ENCODE data around the gene DBNDD2.

Gene DBNDD2

DNA sequence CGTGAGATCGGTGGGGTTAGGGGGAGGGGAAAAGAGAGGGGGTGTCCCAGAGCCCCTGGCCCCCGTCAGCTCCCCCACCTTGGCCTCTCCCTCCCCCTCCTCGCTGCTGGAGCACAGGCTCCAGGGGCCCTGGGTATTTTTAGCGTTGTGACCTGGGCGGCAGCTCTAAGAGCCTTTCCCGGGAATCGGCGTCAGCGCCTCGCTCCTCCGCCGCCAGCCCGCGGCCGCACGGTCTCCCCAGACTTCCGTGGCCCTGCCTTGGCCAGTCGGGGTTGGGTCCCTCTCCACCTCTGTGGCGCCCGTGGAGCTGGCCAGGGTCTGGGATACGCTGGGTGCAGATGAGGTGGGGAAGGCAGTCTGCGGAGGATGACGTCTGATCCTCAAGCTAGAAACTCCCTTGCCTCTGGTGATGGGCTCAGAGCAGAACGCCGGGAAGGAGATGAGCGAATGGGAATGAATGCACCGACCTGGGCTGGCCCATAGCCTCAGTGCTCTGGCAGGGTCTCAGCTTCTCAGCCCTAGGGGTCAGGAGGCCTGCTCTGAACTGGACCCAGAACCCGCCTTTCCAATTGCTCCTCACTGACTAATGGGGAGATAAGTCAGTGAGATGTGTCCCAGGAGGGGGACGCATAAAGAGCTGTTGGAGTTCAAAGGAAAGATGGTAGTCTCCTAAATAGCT is 883 bp upstream of the DBNDD2 start:
- Histone ChIP-seq H3K9me3 (ENCODE audit: insufficient read depth, low read depth, low read length) (no peaks in the 10 kb centered on the region), H3K4me3 (ENCODE audit: low read length) (peak overlapping the region; percentile 91), H3K4me1 (ENCODE audit: insufficient read depth, low read length) (peaks cover 4% of the 10 kb centered on the region; the same call in 1 of the 2 replicates), H3K9ac (ENCODE audit: low read depth, low read length) (peak overlapping the region; percentile 90; the same call in 1 of the 2 replicates), H3K36me3 (ENCODE audit: insufficient read depth, low read depth, low read length) (peaks cover 28% of the 10 kb centered on the region), H3K27ac (ENCODE audit: low read length) (no peak overlapping the region), H3K27me3 (ENCODE audit: insufficient read depth, low read length) (peaks cover 50% of the 10 kb centered on the region)

DNA sequence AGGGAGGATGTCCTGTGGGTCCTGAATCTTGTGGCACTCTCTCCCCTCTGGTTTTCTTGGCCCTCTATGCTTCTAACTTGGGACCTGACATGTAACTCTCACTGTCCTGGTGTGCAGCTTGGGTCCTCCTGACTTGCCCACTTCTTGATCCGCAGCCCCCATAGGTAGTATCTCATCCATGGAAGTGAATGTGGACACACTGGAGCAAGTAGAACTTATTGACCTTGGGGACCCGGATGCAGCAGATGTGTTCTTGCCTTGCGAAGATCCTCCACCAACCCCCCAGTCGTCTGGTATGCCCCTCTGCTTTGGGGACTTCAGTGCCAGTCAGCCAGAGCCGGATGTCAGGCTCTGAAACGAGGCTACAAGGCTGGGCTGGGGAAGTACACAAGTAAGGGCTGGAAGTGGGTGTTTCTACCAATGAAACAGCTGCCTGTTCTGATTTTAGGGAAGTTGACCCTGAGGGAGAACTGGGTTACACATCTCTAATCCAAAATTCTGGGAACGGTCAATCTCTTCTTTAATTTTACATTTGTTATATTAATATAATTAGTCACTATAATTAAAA is 641 bp downstream of the DBNDD2 start:
- H3K9ac ChIP-seq (ENCODE audit: low read depth, low read length): no peak overlapping the region
- H3K4me1 ChIP-seq (ENCODE audit: insufficient read depth, low read length): peaks cover 4% of the 10 kb centered on the region; the same call in 1 of the 2 replicates
- H3K4me3 ChIP-seq (ENCODE audit: low read length): no peak overlapping the region
- no peak overlapping the region for H3K27ac ChIP-seq (ENCODE audit: low read length)
- peaks cover 44% of the 10 kb centered on the region for H3K27me3 ChIP-seq (ENCODE audit: insufficient read depth, low read length)
- H3K9me3 ChIP-seq (ENCODE audit: insufficient read depth, low read depth, low read length): no peaks in the 10 kb centered on the region
- peaks cover 28% of the 10 kb centered on the region for H3K36me3 ChIP-seq (ENCODE audit: insufficient read depth, low read depth, low read length)

DNA sequence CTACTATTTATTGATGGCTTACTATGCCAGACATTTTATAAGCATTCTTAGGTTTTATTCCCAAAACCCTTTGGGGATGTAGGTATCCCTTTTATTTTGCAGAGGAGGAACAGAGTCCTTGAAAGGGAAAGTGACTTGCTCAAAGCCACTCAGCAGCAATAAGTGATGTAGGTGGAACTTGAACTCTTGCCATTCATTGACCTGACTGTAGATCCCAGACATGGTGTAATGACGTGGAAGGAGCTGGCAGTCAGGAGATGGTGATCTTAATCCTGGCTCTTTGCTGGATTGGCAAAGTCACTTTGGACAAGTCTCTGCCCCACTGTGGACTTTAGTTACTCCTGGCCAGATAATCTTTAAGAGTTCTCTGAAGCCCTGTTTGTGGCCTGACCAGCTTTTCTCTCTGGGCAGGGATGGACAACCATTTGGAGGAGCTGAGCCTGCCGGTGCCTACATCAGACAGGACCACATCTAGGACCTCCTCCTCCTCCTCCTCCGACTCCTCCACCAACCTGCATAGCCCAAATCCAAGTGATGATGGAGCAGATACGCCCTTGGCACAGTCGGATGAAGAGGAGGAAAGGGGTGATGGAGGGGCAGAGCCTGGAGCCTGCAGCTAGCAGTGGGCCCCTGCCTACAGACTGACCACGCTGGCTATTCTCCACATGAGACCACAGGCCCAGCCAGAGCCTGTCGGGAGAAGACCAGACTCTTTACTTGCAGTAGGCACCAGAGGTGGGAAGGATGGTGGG is 1.6 kb downstream of the DBNDD2 start:
- H3K9me3 ChIP-seq (ENCODE audit: insufficient read depth, low read depth, low read length): no peaks in the 10 kb centered on the region
- no peak overlapping the region for H3K4me3 ChIP-seq (ENCODE audit: low read length)
- no peak overlapping the region for H3K27ac ChIP-seq (ENCODE audit: low read length)
- H3K4me1 ChIP-seq (ENCODE audit: insufficient read depth, low read length): peaks cover 4% of the 10 kb centered on the region; the same call in 1 of the 2 replicates
- H3K27me3 ChIP-seq (ENCODE audit: insufficient read depth, low read length): peaks cover 34% of the 10 kb centered on the region
- peaks cover 28% of the 10 kb centered on the region for H3K36me3 ChIP-seq (ENCODE audit: insufficient read depth, low read depth, low read length)
- no peak overlapping the region for H3K9ac ChIP-seq (ENCODE audit: low read depth, low read length)

DNA sequence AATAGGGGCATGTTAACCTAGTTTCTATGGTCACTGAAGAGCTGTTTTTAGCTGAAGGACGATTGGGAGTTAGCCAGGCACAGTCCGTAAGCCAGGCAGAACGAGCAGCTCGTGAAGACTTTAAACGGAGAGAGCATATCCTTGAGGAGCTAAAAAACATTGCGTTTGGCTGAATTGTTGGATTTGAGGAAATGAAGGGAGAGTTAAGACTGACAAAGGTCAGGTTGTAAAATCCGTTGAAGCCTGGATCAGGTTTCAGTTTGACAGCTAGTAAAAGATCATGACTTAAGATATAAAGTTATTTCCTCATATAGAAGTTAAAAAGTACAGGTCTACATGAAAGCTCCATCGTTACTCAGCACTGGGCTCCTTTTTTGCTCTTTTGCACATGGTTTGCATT is 2.8 kb downstream of the DBNDD2 start:
- no peak overlapping the region for H3K27ac ChIP-seq (ENCODE audit: low read length)
- H3K9ac ChIP-seq (ENCODE audit: low read depth, low read length): no peak overlapping the region
- peaks cover 4% of the 10 kb centered on the region; the same call in 1 of the 2 replicates for H3K4me1 ChIP-seq (ENCODE audit: insufficient read depth, low read length)
- H3K36me3 ChIP-seq (ENCODE audit: insufficient read depth, low read depth, low read length): peaks cover 28% of the 10 kb centered on the region
- no peak overlapping the region for H3K4me3 ChIP-seq (ENCODE audit: low read length)
- H3K9me3 ChIP-seq (ENCODE audit: insufficient read depth, low read depth, low read length): no peaks in the 10 kb centered on the region
- peaks cover 22% of the 10 kb centered on the region for H3K27me3 ChIP-seq (ENCODE audit: insufficient read depth, low read length)

DNA sequence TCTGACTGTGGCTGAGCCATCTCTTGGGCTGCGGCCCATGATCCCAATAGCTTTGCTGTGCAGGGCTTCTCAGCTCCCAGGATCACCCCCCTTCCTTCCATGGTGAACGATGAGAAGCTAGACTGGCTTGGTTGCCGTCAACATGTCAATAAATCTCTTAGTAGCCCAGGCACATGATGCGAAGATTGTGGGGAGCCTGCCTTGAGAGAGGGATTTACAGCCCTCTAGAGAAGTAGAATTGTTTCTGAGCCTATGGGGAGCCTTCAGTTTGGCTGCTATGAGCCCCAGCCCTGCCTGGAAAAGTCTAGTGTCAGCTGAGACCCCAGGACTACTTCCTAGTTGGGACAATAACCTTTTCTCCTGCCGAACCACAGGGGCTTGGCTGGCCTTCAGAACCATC is 4.6 kb downstream of the DBNDD2 start:
- H3K9me3 ChIP-seq (ENCODE audit: insufficient read depth, low read depth, low read length): no peaks in the 10 kb centered on the region
- H3K27ac ChIP-seq (ENCODE audit: low read length): no peak overlapping the region
- no peak overlapping the region for H3K9ac ChIP-seq (ENCODE audit: low read depth, low read length)
- peaks cover 28% of the 10 kb centered on the region for H3K36me3 ChIP-seq (ENCODE audit: insufficient read depth, low read depth, low read length)
- peaks cover 4% of the 10 kb centered on the region; the same call in 1 of the 2 replicates for H3K4me1 ChIP-seq (ENCODE audit: insufficient read depth, low read length)
- peaks cover 4% of the 10 kb centered on the region; the same call in 1 of the 2 replicates for H3K27me3 ChIP-seq (ENCODE audit: insufficient read depth, low read length)
- H3K4me3 ChIP-seq (ENCODE audit: low read length): no peak overlapping the region

DNA sequence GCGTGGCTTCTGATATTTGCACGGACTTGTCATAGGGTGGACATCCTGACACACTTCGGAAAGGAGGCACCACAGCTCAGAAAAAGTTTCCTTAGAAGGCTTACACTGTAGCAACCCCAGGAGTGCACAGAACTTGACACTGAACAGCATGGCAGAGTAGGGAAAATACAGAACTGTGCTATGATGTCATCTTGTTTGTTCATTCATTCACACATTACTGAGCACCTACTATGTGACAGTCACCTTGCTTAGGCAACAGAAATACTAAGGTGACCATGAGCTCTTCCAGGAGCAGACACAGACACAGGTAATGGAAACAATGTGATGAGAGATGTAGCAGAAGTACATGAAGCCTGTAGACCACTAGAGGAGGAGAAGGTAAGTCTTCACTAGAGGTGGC is 5.4 kb downstream of the DBNDD2 start:
- H3K27me3 ChIP-seq (ENCODE audit: insufficient read depth, low read length): no peaks in the 10 kb centered on the region
- H3K9me3 ChIP-seq (ENCODE audit: insufficient read depth, low read depth, low read length): no peaks in the 10 kb centered on the region
- H3K9ac ChIP-seq (ENCODE audit: low read depth, low read length): no peak overlapping the region
- H3K4me3 ChIP-seq (ENCODE audit: low read length): no peak overlapping the region
- H3K4me1 ChIP-seq (ENCODE audit: insufficient read depth, low read length): 0 out of 2 replicates have a peak, but pooled peaks cover 3% of the 10 kb centered on the region
- no peak overlapping the region for H3K27ac ChIP-seq (ENCODE audit: low read length)
- peaks cover 30% of the 10 kb centered on the region for H3K36me3 ChIP-seq (ENCODE audit: insufficient read depth, low read depth, low read length)

DNA sequence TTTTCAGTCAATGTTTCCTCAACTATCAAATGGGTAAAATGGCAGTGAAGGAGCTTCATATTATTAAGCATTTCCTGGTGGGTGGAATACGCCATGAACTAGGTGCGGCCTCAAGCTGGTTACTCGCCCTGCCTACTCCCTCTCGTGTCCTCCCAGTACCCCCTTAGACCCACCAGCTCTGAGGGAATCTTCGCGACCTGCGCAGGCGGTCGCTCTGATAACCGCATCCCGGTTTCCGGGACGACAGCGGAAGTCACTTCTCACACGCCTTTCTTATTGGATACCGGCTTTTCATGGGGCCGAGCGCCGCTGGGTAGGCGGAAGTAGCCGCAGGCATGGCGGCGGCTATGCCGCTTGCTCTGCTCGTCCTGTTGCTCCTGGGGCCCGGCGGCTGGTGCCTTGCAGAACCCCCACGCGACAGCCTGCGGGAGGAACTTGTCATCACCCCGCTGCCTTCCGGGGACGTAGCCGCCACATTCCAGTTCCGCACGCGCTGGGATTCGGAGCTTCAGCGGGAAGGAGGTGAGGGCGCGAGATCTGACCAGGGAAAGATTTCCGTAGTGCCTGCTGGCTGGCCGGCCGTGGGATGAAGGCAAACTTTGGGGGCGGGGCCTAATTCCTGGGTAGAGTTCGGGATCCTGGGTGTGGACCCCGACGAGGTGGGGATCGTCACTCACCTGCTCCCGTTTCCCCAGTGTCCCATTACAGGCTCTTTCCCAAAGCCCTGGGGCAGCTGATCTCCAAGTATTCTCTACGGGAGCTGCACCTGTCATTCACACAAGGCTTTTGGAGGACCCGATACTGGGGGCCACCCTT is 7.9 kb downstream of the DBNDD2 start, which contains the start of gene PIGT:
PIGT (plus strand) TSS at position 320 of the 816 bp plus-strand sequence; CDS start at position 336, 16 bp downstream.
- Histone ChIP-seq H3K4me3 (ENCODE audit: low read length) (peak within 1 kb of the TSS; percentile 96), H3K9ac (ENCODE audit: low read depth, low read length) (peak within 1 kb of the TSS; percentile 91; the same call in 1 of the 2 replicates), H3K9me3 (ENCODE audit: insufficient read depth, low read depth, low read length) (no peaks in the 10 kb centered on the region), H3K27me3 (ENCODE audit: insufficient read depth, low read length) (no peaks in the 10 kb centered on the region), H3K4me1 (ENCODE audit: insufficient read depth, low read length) (0 out of 2 replicates have a peak, but pooled peaks cover 3% of the 10 kb centered on the region), H3K27ac (ENCODE audit: low read length) (peak within 1 kb of the TSS; percentile 74), H3K36me3 (ENCODE audit: insufficient read depth, low read depth, low read length) (peaks cover 31% of the 10 kb centered on the region)

DNA sequence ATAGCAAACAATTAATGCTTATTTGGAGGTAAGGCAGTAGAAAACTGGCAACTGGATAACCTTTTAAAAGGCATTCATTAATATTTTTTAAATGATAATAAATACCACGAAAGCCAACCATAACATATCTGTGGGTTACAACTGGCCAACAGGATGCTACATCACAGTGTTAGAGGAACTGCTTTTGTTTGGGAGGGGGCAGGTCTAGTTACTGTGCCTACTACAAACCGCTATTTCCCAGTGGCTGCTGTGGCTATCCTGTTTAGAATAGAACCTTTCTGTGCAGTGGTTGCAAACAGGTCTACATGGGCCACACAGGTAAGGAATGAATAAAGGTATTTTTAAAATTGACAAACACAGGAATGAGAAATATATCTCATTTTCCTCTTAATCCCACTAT is 8.8 kb downstream of the DBNDD2 start:
- peaks cover 37% of the 10 kb centered on the region for H3K36me3 ChIP-seq (ENCODE audit: insufficient read depth, low read depth, low read length)
- no peaks in the 10 kb centered on the region for H3K27me3 ChIP-seq (ENCODE audit: insufficient read depth, low read length)
- no peak overlapping the region for H3K27ac ChIP-seq (ENCODE audit: low read length)
- no peaks in the 10 kb centered on the region for H3K9me3 ChIP-seq (ENCODE audit: insufficient read depth, low read depth, low read length)
- peak overlapping the region; percentile 96 for H3K4me3 ChIP-seq (ENCODE audit: low read length)
- no peak overlapping the region for H3K9ac ChIP-seq (ENCODE audit: low read depth, low read length)
- H3K4me1 ChIP-seq (ENCODE audit: insufficient read depth, low read length): 0 out of 2 replicates have a peak, but pooled peaks cover 3% of the 10 kb centered on the region

DNA sequence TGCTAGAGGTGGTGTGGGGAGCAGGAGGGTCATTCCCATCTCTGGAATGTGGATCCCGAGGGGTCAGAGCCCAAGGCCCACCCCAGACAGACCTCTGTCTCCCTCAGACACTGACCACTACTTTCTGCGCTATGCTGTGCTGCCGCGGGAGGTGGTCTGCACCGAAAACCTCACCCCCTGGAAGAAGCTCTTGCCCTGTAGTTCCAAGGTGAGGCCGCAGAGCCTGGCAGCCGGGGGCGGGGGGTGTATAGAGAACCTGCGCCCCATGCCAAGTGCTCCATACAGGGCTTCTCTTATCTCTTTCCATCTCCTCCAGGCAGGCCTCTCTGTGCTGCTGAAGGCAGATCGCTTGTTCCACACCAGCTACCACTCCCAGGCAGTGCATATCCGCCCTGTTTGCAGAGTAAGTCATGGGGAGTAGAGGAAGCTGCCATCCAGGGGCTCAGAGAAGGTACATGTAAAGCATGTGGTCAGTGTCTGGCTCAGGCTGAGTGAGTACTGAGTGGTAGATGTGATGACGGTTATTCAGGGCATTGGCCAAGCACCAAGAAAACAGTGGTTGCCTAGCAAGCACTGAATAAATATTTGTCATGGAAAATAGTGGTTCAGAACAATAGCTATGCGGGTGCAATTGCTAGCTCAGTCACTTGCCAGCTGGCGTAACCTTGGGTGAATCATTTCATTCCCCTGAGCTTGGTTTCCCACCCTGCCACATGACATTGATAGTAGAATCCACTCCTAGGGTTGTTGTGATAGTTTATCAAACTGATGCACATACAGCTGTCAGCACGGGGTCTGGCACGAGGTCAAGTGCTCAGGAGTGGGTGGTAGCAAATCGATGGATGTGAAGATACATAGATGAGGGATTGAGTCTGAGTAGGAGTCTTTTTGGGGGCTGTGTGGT is 11.4 kb downstream of the DBNDD2 start:
- 0 out of 2 replicates have a peak, but pooled peaks cover 3% of the 10 kb centered on the region for H3K4me1 ChIP-seq (ENCODE audit: insufficient read depth, low read length)
- H3K27me3 ChIP-seq (ENCODE audit: insufficient read depth, low read length): no peaks in the 10 kb centered on the region
- H3K36me3 ChIP-seq (ENCODE audit: insufficient read depth, low read depth, low read length): peaks cover 57% of the 10 kb centered on the region
- no peak overlapping the region for H3K27ac ChIP-seq (ENCODE audit: low read length)
- no peaks in the 10 kb centered on the region for H3K9me3 ChIP-seq (ENCODE audit: insufficient read depth, low read depth, low read length)
- H3K4me3 ChIP-seq (ENCODE audit: low read length): no peak overlapping the region
- no peak overlapping the region for H3K9ac ChIP-seq (ENCODE audit: low read depth, low read length)

DNA sequence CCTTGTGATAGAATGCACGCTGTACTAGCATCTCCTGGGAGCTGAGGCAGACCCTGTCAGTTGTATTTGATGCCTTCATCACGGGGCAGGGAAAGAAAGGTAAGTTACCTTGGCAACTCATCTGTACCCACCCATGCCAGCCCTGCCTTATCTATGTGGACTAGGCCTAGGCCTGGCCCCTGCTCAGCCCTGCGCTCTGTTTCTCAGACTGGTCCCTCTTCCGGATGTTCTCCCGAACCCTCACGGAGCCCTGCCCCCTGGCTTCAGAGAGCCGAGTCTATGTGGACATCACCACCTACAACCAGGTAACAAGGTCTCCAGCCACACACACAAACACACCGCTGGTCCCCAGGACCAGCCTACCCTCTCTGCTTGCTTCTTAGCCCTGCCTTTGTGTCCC is 12.0 kb downstream of the DBNDD2 start:
- Histone ChIP-seq H3K27ac (ENCODE audit: low read length) (no peak overlapping the region), H3K36me3 (ENCODE audit: insufficient read depth, low read depth, low read length) (peaks cover 61% of the 10 kb centered on the region), H3K4me3 (ENCODE audit: low read length) (no peak overlapping the region), H3K4me1 (ENCODE audit: insufficient read depth, low read length) (0 out of 2 replicates have a peak, but pooled peaks cover 3% of the 10 kb centered on the region), H3K9ac (ENCODE audit: low read depth, low read length) (no peak overlapping the region), H3K9me3 (ENCODE audit: insufficient read depth, low read depth, low read length) (no peaks in the 10 kb centered on the region), H3K27me3 (ENCODE audit: insufficient read depth, low read length) (no peaks in the 10 kb centered on the region)
